Measurements from ENCODE around the gene HDLBP. TPM values are rescaled to one million over a fixed set of nuclear protein-coding genes. Genes with fewer than 3 reads are reported as not detected.

The HDLBP gene
- total RNA-seq, 4 donors from 2014 or later, result 361 to 651 (median 454) TPM

- Histone ChIP-seq H3K9me3 (no peaks in the 10 kb centered on the region), H3K27me3 (no peaks in the 10 kb centered on the region), H3K36me3 (peaks cover 0 to 19% (median 0%) of the 10 kb centered on the region in 3 donors), H3K4me1 (no peaks in the 10 kb centered on the region), H3K4me3 (no peak overlapping the region), H3K27ac (no peak overlapping the region)
- DNase-seq, result no peak
- no peak for TF ChIP-seq CTCF (IDR thresholded peaks at IDR 0.05)
Measured at GRCh38 chr2:241185961-241186360, 129.5 kb downstream of the HDLBP start.

GRCh38 chr2:241184901-241185300 lies 130.6 kb downstream of the HDLBP start:
- DNase-seq, result no peak
- H3K4me3 ChIP-seq, result no peak overlapping the region
- peaks cover 0 to 29% (median 0%) of the 10 kb centered on the region in 3 donors for H3K36me3 ChIP-seq

GRCh38 chr2:241183221-241183620 lies 132.3 kb downstream of the HDLBP start:
- no peak overlapping the region for H3K27ac ChIP-seq
- peaks cover 0 to 40% (median 0%) of the 10 kb centered on the region in 3 donors for H3K36me3 ChIP-seq
- no peaks in the 10 kb centered on the region for H3K27me3 ChIP-seq
- H3K9me3 ChIP-seq, result no peaks in the 10 kb centered on the region
- H3K4me3 ChIP-seq, result no peak overlapping the region
- H3K4me1 ChIP-seq, result no peaks in the 10 kb centered on the region
- TF ChIP-seq CTCF (IDR thresholded peaks at IDR 0.05), result no peak
- DNase-seq, result no peak

More at GRCh38 chr2:241184901-241185300, 130.6 kb downstream of the HDLBP start:
- Histone ChIP-seq H3K27me3 (no peaks in the 10 kb centered on the region), H3K9me3 (no peaks in the 10 kb centered on the region), H3K4me1 (no peaks in the 10 kb centered on the region), H3K27ac (no peak overlapping the region)
- no peak for TF ChIP-seq POLR2A (IDR thresholded peaks at IDR 0.05)
- TF ChIP-seq CTCF (IDR thresholded peaks at IDR 0.05), result no peak

GRCh38 chr2:241182531-241183133 lies 132.8 kb downstream of the HDLBP start:
- H3K36me3 ChIP-seq, result peaks cover 0 to 45% (median 0%) of the 10 kb centered on the region in 3 donors
- no peaks in the 10 kb centered on the region for H3K9me3 ChIP-seq
- no peaks in the 10 kb centered on the region for H3K27me3 ChIP-seq
- H3K27ac ChIP-seq, result no peak overlapping the region
- no peak for DNase-seq
- no peak for TF ChIP-seq POLR2A (IDR thresholded peaks at IDR 0.05)
- TF ChIP-seq CTCF (IDR thresholded peaks at IDR 0.05), result no peak
- H3K4me1 ChIP-seq, result no peaks in the 10 kb centered on the region
- H3K4me3 ChIP-seq, result no peak overlapping the region

- Histone ChIP-seq H3K36me3 (peaks cover 0 to 48% (median 0%) of the 10 kb centered on the region in 3 donors), H3K27ac (no peak overlapping the region), H3K9me3 (no peaks in the 10 kb centered on the region), H3K4me1 (no peaks in the 10 kb centered on the region), H3K4me3 (no peak overlapping the region), H3K27me3 (no peaks in the 10 kb centered on the region)
- TF ChIP-seq POLR2A (IDR thresholded peaks at IDR 0.05) (no peak), CTCF (IDR thresholded peaks at IDR 0.05) (no peak)
- no peak for DNase-seq
Measured at GRCh38 chr2:241182126-241182525, 133.3 kb downstream of the HDLBP start.

GRCh38 chr2:241180495-241180894 lies 135.0 kb downstream of the HDLBP start:
- Histone ChIP-seq H3K27ac (no peak overlapping the region), H3K36me3 (peaks cover 0 to 65% (median 0%) of the 10 kb centered on the region in 3 donors), H3K4me3 (no peak overlapping the region), H3K4me1 (no peaks in the 10 kb centered on the region), H3K27me3 (no peaks in the 10 kb centered on the region), H3K9me3 (no peaks in the 10 kb centered on the region)
- DNase-seq, result no peak
- no peak for TF ChIP-seq CTCF (IDR thresholded peaks at IDR 0.05)
- no peak for TF ChIP-seq POLR2A (IDR thresholded peaks at IDR 0.05)

Data from Peyer's patch (tissue), 4 donors.